ENCODE measurements around the gene ATP2B3.

The ATP2B3 gene

GRCh38 chrX:153537526-153538295 lies 20.3 kb downstream of the ATP2B3 start:
- TF ChIP-seq, protein P1, sequence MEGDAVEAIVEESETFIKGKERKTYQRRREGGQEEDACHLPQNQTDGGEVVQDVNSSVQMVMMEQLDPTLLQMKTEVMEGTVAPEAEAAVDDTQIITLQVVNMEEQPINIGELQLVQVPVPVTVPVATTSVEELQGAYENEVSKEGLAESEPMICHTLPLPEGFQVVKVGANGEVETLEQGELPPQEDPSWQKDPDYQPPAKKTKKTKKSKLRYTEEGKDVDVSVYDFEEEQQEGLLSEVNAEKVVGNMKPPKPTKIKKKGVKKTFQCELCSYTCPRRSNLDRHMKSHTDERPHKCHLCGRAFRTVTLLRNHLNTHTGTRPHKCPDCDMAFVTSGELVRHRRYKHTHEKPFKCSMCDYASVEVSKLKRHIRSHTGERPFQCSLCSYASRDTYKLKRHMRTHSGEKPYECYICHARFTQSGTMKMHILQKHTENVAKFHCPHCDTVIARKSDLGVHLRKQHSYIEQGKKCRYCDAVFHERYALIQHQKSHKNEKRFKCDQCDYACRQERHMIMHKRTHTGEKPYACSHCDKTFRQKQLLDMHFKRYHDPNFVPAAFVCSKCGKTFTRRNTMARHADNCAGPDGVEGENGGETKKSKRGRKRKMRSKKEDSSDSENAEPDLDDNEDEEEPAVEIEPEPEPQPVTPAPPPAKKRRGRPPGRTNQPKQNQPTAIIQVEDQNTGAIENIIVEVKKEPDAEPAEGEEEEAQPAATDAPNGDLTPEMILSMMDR (IDR thresholded peaks at IDR 0.05; ENCODE audit: control insufficient read depth, extremely low read depth, insufficient read depth): no peak
- no peak overlapping the region for H3K4me3 ChIP-seq (ENCODE audit: low read depth, low read length)
- no peak for DNase-seq (ENCODE audit: low read depth)

DNA sequence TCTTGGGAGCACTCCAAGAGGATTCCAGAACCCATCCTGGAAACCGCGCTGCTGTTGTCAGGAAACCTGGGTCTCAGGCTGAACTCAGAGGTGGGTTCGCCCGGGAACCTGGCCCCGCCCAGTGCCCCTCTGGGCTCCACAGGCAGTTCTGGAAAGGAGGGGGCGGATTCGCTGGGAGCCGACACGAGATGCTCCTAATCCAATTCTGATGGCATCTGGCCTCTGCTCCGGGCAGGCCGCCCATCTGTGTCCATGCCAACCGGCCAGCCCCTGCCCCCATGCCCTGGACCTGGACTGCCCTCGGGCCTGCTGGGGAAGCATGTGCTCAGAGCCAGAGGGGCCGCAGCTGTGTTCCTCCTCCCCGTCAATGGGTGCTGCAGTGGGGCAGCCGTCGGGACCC lies 21.0 kb downstream of the ATP2B3 start:
- DNase-seq (ENCODE audit: low read depth): no peak
- TF ChIP-seq, protein P1 (IDR thresholded peaks at IDR 0.05; ENCODE audit: control insufficient read depth, extremely low read depth, insufficient read depth): no peak

DNA sequence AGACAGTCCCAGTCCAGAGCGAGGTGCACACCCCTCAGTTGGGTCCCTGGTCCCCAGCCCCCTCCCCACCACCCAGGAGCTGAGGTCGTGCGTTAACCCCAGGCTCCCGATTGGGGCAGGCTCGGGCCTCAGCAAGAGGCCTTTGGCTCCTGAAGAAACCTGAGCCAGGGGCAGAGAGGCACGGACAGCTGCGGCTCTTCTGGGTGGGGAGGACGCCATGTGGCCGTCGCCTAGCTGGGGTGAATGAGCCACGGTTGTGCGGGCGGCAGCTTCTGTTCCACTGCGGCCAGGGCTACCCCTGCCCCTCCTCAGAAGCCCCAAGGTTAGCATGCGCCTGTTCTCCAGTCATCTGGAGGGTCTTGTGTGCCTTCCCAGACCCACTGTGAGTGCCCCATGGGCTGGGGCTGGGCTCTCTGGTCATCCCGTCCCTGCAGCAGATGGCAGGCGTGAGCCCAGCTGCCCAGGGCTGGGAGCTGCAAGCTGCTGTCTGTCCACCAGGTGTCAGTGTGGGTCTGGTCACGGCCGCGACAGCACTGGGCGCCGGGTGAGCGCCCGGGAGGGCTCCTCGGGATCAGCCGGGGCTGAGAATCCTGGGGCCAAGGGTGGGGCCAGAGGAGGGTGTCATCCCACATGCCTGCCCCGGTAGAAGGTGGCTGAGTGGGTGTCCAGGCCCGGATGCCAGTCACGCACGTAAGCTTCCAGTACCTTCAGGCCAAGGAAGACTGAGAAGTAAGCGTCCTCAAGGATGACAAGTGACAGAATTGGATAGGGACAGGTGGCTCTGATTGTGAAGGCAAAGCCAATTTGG lies 21.9 kb downstream of the ATP2B3 start:
- DNase-seq (ENCODE audit: low read depth): no peak
- no peak overlapping the region for H3K4me3 ChIP-seq (ENCODE audit: low read depth, low read length)
- TF ChIP-seq, protein P1 (IDR thresholded peaks at IDR 0.05; ENCODE audit: control insufficient read depth, extremely low read depth, insufficient read depth): peak; percentile 94

More for the DNA sequence above, 21.0 kb downstream of the ATP2B3 start:
- H3K4me3 ChIP-seq (ENCODE audit: low read depth, low read length): no peak overlapping the region

- H3K4me3 ChIP-seq (ENCODE audit: low read depth, low read length): no peak overlapping the region
- TF ChIP-seq, protein P1 (IDR thresholded peaks at IDR 0.05; ENCODE audit: control insufficient read depth, extremely low read depth, insufficient read depth): no peak
- DNase-seq (ENCODE audit: low read depth): no peak
These were observed 22.5 kb downstream of the ATP2B3 start for GRCh38 chrX:153539979-153540358.

DNA sequence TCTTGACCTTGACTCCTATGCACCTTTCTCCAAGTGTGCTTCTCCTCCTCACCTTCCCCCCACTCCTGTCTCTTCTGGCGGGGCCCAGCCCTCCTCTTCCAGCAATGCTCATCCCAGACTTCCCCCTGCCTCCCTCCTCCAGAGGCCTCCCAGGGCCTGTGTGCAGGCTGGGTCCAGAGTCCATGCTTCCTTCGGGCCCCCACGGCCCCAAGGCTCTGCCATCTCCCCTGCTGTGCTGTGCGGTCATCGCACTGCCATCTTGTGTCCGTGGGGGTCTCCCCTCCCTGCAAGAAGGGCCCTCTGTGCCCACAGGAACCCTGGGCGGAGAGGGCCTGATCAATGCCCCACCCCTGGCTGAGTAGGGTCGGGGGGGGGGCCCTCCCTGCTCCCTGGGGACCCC lies 27.3 kb downstream of the ATP2B3 start:
- H3K4me3 ChIP-seq (ENCODE audit: low read depth, low read length): no peak overlapping the region
- DNase-seq (ENCODE audit: low read depth): no peak
- TF ChIP-seq, protein P1 (IDR thresholded peaks at IDR 0.05; ENCODE audit: control insufficient read depth, extremely low read depth, insufficient read depth): no peak

DNA sequence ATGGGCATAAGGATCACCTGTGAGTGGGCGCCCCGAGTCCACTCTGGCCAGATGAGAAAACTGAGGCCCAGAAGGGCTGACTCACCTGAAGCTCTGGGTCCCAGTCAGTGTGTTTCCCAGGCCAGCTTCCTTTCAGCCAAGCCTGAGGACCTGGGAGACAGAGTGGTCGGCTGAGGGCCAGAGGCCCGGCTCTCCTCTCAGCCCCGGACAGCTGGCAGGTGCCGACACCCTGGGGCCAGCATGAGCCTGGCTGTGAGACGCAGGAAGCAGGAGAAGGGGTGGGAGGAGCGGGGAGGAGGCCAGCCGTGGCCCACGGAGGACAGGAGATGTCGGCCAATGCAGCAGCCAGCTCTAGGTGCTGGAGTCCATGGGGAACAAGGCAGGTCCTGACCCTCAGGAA lies 28.9 kb downstream of the ATP2B3 start:
- H3K4me3 ChIP-seq (ENCODE audit: low read depth, low read length): no peak overlapping the region

More for the DNA sequence above, 28.9 kb downstream of the ATP2B3 start:
- no peak for DNase-seq (ENCODE audit: low read depth)
- TF ChIP-seq, protein P1 (IDR thresholded peaks at IDR 0.05; ENCODE audit: control insufficient read depth, extremely low read depth, insufficient read depth): no peak
